A673 (cell line): Measurements from ENCODE around the gene GALNT6.

Experiments
- EZH2 ChIP-seq: fragments of 200-600 bp; sonication (generic); IDR thresholded peaks from 2 replicates; pipeline ENCODE4 v1.6.1; 2017; ENCODE audit warnings: borderline replicate concordance, low read depth, mild to moderate bottlenecking, mixed read lengths, antibody characterized with exemption, low read length; ENCODE audit not compliant: poor library complexity, severe bottlenecking
- TF ChIP-seq, protein P1 (sequence below): fragments of 300-800, 200-600 bp; sonication (generic); conservative IDR thresholded peaks from 2 replicates; pipeline ENCODE4 v1.5.1; 2017; ENCODE audit warnings: low read depth, mild to moderate bottlenecking, antibody characterized with exemption, low read length, moderate library complexity, mixed read lengths

DNA sequence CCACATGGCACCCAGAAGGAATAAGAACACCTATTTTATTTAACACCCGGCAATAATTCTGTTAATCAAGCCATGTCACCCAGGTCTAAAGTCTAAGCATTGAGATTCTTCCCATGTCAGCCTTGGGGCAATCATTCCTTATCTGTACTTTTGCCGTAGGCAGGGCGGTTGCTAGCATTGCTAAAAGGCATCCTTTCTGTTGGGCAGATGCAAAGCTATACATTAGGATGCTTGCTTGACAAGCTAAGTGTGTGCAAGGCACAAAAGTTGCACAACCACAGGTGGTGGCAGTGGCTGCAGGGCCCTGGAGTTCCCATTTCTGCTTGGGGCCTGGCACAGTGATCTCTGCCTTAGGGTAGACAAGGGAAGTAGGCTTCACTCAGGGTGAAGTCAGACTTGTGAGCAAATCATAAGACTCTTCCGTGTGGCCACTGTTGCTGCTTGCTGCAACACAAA, 12.5 kb upstream of the GALNT6 start:
- TF ChIP-seq, protein P1, sequence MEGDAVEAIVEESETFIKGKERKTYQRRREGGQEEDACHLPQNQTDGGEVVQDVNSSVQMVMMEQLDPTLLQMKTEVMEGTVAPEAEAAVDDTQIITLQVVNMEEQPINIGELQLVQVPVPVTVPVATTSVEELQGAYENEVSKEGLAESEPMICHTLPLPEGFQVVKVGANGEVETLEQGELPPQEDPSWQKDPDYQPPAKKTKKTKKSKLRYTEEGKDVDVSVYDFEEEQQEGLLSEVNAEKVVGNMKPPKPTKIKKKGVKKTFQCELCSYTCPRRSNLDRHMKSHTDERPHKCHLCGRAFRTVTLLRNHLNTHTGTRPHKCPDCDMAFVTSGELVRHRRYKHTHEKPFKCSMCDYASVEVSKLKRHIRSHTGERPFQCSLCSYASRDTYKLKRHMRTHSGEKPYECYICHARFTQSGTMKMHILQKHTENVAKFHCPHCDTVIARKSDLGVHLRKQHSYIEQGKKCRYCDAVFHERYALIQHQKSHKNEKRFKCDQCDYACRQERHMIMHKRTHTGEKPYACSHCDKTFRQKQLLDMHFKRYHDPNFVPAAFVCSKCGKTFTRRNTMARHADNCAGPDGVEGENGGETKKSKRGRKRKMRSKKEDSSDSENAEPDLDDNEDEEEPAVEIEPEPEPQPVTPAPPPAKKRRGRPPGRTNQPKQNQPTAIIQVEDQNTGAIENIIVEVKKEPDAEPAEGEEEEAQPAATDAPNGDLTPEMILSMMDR: no peak
- TF ChIP-seq EZH2: no peak
